ENCODE data around the gene CENPU. TPM values are rescaled to one million over a fixed set of nuclear protein-coding genes. Genes with fewer than 3 reads are reported as not detected.

The CENPU gene
- total and polyA plus RNA-seq, 2 donors (not counting 1 experiment from before 2014, with no cell fraction given): 1.6 to 2.1 TPM

- 98% methylated on average over 4 of the region's 8 CpGs for WGBS (ENCODE audit: insufficient coverage)
- H3K27me3 Mint-ChIP-seq: no peaks in the 10 kb centered on the region
- DNase-seq: no peak
- Histone ChIP-seq H3K79me2 (ENCODE audit: control insufficient read depth, insufficient read depth, low read length) (no peaks in the 10 kb centered on the region), H3K4me2 (replicated peaks; ENCODE audit: low read depth, low read length, poor library complexity, severe bottlenecking) (no peak overlapping the region), H3K27ac (ENCODE audit: low read length in 2 of 2) (no peak overlapping the region), H3K27me3 (replicated peaks in 1 of 4; ENCODE audit: control extremely low read depth in 1 of 4, control insufficient read depth in 3 of 4, insufficient read depth in 4 of 4, low read length in 3 of 4) (no peaks in the 10 kb centered on the region), H4K20me1 (ENCODE audit: control insufficient read depth, insufficient read depth, low read length, poor library complexity, severe bottlenecking) (no peaks in the 10 kb centered on the region), H3K4me3 (ENCODE audit: control extremely low read depth in 1 of 5, extremely low read depth in 1 of 5, insufficient read depth in 1 of 5, low read depth in 2 of 5, low read length in 4 of 5) (no peak overlapping the region), H3K4me1 (ENCODE audit: control insufficient read depth in 2 of 2, insufficient read depth in 2 of 2, low read length in 2 of 2) (peaks cover 3 to 5% of the 10 kb centered on the region in 2 donors), H2AFZ (ENCODE audit: insufficient read depth, low read depth, low read length, poor library complexity, severe bottlenecking) (no peak overlapping the region), H3K36me3 (replicated peaks in 1 of 2; ENCODE audit: control extremely low read depth in 1 of 2, control insufficient read depth in 1 of 2, extremely low read depth in 1 of 2, insufficient read depth in 2 of 2, low read length in 1 of 2) (peaks cover 4 to 5% of the 10 kb centered on the region in 2 experiments), H3K9me3 (ENCODE audit: control extremely low read depth in 1 of 3, control insufficient read depth in 2 of 3, insufficient read depth in 1 of 3, low read length in 2 of 3) (no peaks in the 10 kb centered on the region), H3K9ac (ENCODE audit: low read length) (no peak overlapping the region)
- ChIA-PET POLR2A (no interaction called here), CTCF (no interaction called here)
- no peak for ATAC-seq (ENCODE audit: low read depth)
- H3K4me3 Mint-ChIP-seq: no peak overlapping the region
- H3K4me1 Mint-ChIP-seq: peaks cover 12% of the 10 kb centered on the region
- TF ChIP-seq EZH2 (IDR thresholded peaks at IDR 0.05; ENCODE audit: borderline replicate concordance, insufficient read depth, low read depth, low read length, poor library complexity, severe bottlenecking) (no peak), CTCF (IDR thresholded peaks at IDR 0.05) (no peak)
- intact Hi-C loops (cut with micrococcal nuclease): no loop called here
- H3K27ac Mint-ChIP-seq: no peak overlapping the region
- no peaks in the 10 kb centered on the region for H3K9me3 Mint-ChIP-seq (ENCODE audit: insufficient read depth)
These were observed 77.7 kb downstream of the CENPU start for GRCh38 chr4:184655889-184656869.

DNA sequence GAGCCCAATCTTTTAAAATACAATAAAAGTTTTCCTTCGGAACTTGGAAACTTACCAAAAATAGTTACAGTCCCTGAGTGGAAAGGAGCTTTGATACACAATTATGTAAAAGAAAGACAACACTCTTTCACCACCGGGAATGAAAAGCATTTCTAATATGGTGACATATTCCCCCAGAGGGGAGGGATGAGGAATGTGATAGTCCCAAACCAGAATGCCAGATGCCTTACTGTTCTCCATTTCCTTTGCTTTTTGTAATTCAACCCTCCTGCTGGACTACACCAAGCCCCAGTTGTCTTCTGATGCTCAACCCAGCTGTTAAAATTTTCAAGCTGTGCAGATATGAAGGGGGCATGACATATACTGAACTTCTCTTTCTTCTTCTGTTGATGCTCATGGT is 80.2 kb downstream of the CENPU start:
- CTCF ChIA-PET: interaction anchor here (1.2 kb wide), 1 partner anchor 9 kb away, joined by 3 read pairs; no protein-coding TSS in a partner anchor
- intact Hi-C loops (cut with micrococcal nuclease): no loop called here
- no peak overlapping the region for H3K4me3 Mint-ChIP-seq

More for the DNA sequence above, 80.2 kb downstream of the CENPU start:
- no peak for TF ChIP-seq EZH2 (IDR thresholded peaks at IDR 0.05; ENCODE audit: borderline replicate concordance, insufficient read depth, low read depth, low read length, poor library complexity, severe bottlenecking)
- TF ChIP-seq CTCF (IDR thresholded peaks at IDR 0.05): no peak
- POLR2A ChIA-PET: no interaction called here
- Histone ChIP-seq H3K79me2 (ENCODE audit: control insufficient read depth, insufficient read depth, low read length) (peaks cover 10% of the 10 kb centered on the region), H3K9me3 (ENCODE audit: control extremely low read depth in 1 of 3, control insufficient read depth in 2 of 3, insufficient read depth in 1 of 3, low read length in 2 of 3) (no peaks in the 10 kb centered on the region), H3K27ac (ENCODE audit: low read length in 2 of 2) (no peak overlapping the region), H3K27me3 (replicated peaks in 1 of 4; ENCODE audit: control extremely low read depth in 1 of 4, control insufficient read depth in 3 of 4, insufficient read depth in 4 of 4, low read length in 3 of 4) (no peaks in the 10 kb centered on the region), H4K20me1 (ENCODE audit: control insufficient read depth, insufficient read depth, low read length, poor library complexity, severe bottlenecking) (no peaks in the 10 kb centered on the region), H2AFZ (ENCODE audit: insufficient read depth, low read depth, low read length, poor library complexity, severe bottlenecking) (no peak overlapping the region), H3K4me3 (ENCODE audit: control extremely low read depth in 1 of 5, extremely low read depth in 1 of 5, insufficient read depth in 1 of 5, low read depth in 2 of 5, low read length in 4 of 5) (no peak overlapping the region), H3K36me3 (replicated peaks in 1 of 2; ENCODE audit: control extremely low read depth in 1 of 2, control insufficient read depth in 1 of 2, extremely low read depth in 1 of 2, insufficient read depth in 2 of 2, low read length in 1 of 2) (peaks cover 0 to 2% of the 10 kb centered on the region in 2 experiments), H3K4me2 (replicated peaks; ENCODE audit: low read depth, low read length, poor library complexity, severe bottlenecking) (no peak overlapping the region), H3K4me1 (ENCODE audit: control insufficient read depth in 2 of 2, insufficient read depth in 2 of 2, low read length in 2 of 2) (peaks cover 12 to 13% of the 10 kb centered on the region in 2 donors), H3K9ac (ENCODE audit: low read length) (no peak overlapping the region)
- ATAC-seq (ENCODE audit: low read depth) (no peak), DNase-seq (no peak)
- Mint-ChIP-seq H3K27ac (no peak overlapping the region), H3K9me3 (ENCODE audit: insufficient read depth) (no peaks in the 10 kb centered on the region), H3K4me1 (peaks cover 22% of the 10 kb centered on the region), H3K27me3 (no peaks in the 10 kb centered on the region)
- WGBS (ENCODE audit: insufficient coverage): no CpG with 5 or more reads among the region's 2 CpGs
